AG04449 (cell line): ENCODE data around the gene GPR107.

ENCODE experiments used
- CTCF ChIA-PET: fragments of 350-600 bp; formaldehyde crosslinking; extraction: SDS; loops from one replicate; lab custom pipeline; 2021; ENCODE audit warnings: antibody characterized with exemption; lab: Yijun Ruan, JAX
- POLR2A ChIA-PET: fragments of 400-600, 350-600 bp; formaldehyde crosslinking; extraction: SDS; loops from one replicate; lab custom pipeline; 2020; ENCODE audit warnings: antibody characterized with exemption, inconsistent platforms; lab: Yijun Ruan, JAX
- DNase-seq: peaks from one replicate; pipeline ENCODE4 v3.0.0-alpha.2; 2010; ENCODE audit warnings: low read depth, low spot score
- H3K4me3 ChIP-seq: 2 replicates; pipeline ENCODE4 v1.5.1; 2011; ENCODE audit warnings: low read depth, mild to moderate bottlenecking, control low read depth, low read length
- CTCF ChIP-seq: IDR thresholded peaks from one replicate; pipeline ENCODE4 v1.5.1; 2011; ENCODE audit warnings: mild to moderate bottlenecking, moderate library complexity, low read length, control low read depth, inconsistent platforms; ENCODE audit not compliant: insufficient read depth; ENCODE audit errors: missing control alignments

The GPR107 gene

DNA sequence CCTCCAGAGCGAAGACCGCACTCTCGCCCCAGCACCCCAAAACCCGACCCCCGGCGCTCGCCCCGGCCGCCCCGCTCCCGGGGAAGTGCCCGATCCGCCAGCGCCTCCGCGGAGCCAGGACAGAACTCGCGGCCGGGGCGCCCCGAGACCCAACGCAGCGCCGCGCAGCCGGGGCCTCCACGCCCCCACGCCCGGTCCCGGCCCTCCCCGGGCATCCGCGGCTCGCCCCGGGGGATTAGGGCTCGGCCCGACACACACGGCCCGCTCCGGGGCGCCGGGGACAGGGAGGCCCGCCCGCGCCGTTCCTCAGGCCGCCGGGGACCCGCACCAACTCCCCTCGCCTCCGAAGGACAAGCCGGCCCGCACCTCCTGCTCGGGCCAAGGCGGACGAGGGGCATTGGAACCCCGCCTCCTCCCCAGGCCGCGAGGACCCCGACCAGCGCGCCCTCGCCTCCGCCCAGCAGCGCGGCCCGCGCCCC, 11.3 kb upstream of the GPR107 start:
- H3K4me3 ChIP-seq: peak overlapping the region; percentile 77
- no peak for TF ChIP-seq CTCF
- ChIA-PET POLR2A (interaction anchor here (0.5 to 2.0 kb wide), 5 partner anchors 8 to 157 kb away, joined by 3 to 9 read pairs (median 3); no protein-coding TSS in a partner anchor), CTCF (interaction anchor here (0.6 to 4.9 kb wide), 6 partner anchors 10 to 156 kb away, joined by 3 to 44 read pairs (median 3); partner anchors contain the start of gene GPR107)
- no peak for DNase-seq

DNA sequence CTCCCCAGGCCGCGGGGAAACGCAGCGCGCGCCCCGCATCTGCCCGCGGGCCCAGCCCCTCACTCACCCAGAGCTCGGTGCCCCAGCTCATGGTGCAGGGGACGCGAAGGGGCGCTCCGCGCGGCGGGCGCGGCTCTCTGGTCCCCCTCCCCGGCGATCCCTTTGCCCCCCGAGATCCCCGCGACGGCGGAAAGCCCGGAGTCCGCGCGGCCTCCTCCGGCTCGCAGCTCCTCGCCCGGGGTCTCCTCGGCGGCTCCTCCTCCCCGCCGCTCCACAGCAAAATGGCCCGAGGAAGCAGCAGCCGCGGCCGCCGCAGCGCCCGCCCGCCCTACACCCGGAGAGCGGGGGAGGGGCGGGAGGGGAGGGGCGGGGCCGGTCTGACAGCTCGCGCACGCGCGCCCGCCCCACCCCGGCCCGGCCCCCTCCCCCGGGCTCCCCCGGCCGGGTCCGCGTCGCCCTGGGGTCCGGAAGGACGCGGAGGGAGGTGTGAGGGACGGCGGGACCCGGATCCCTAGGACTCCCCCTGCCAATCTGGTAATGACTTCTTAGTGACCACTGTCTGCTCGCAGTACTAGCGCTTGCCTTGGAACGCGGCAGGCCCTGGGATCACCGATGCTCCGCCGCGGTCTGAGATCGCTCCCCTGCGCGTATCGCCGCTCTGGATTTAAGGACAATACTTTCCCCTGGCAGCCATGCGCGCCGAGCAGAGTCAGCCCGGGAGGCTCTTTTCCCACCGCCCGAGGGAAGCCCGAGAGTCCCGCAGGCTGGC, 10.6 kb upstream of the GPR107 start, which contains the start of gene FNBP1:
TSS of gene FNBP1 (minus strand) at position 305 of the 769 bp plus-strand sequence. CDS start at position 91, 214 bp downstream.
- no peak for TF ChIP-seq CTCF
- ChIA-PET CTCF (interaction anchor here (0.6 to 4.9 kb wide), 3 partner anchors 10 to 156 kb away, joined by 3 to 44 read pairs (median 4); partner anchors contain the start of gene GPR107), POLR2A (interaction anchor here (1.0 to 2.0 kb wide), 5 partner anchors 9 to 158 kb away, joined by 3 to 9 read pairs (median 3); no protein-coding TSS in a partner anchor)
- H3K4me3 ChIP-seq: peak within 1 kb of the TSS; percentile 77
- no peak for DNase-seq

DNA sequence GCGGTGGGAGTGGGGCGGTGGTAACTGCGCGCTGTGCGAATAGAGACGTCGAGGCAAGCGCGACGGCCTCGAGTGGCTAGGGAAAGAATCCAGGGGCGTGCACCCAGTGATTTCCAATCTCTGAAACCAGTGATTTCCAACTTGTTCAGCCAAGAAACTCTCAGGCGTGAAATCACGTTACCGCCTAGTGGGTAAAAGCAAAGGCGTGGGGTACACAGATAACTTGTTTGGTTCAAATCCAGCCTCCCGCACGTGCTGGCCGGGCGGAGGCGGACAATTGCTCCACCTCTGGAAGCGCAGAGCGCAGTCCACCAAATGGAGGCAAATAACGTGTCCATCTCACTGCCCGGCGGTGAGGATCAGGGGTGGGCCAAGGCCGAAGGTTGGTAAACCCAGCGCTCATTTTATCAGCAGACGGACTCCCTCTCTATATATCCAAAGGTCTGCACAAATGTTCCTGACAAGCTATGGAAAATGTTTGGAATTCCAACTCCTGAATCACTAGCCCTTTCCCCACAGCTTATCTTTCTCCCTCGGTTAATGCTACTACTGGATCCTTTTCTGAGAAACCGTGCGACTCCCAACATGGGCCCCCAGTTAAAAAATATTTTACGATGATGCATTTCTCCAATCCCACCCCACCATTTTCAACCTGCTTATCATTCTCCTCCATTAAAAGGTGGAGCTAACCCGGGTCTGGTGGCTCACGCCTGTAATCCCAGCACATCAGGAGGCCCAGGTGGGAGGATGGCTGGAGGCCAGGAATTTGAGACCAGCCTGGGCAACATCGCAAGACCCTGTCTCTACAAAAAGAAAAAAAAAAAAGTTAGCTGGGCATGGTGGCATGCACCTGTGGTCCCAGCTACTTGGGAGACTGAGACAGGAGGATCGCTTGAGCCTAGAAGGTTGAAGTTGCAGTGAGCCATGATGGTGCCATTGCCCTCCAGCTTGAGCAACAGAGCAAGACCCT, 9.8 kb upstream of the GPR107 start:
- ChIA-PET CTCF (interaction anchor here (1.4 to 2.0 kb wide), 2 partner anchors 27 to 156 kb away, joined by 4 read pairs; no protein-coding TSS in a partner anchor), POLR2A (interaction anchor here (0.7 to 1.2 kb wide), 3 partner anchors 9 to 133 kb away, joined by 3 to 4 read pairs (median 3); no protein-coding TSS in a partner anchor)
- TF ChIP-seq CTCF: no peak
- H3K4me3 ChIP-seq: peak overlapping the region; percentile 77
- DNase-seq: no peak

- no peak for TF ChIP-seq CTCF
- ChIA-PET CTCF (interaction anchor here (1.2 kb wide), 1 partner anchor 58 kb away, joined by 3 read pairs; no protein-coding TSS in a partner anchor), POLR2A (interaction anchor here (0.8 kb wide), 1 partner anchor 8 kb away, joined by 3 read pairs; the partner anchor contains the start of gene GPR107)
- no peak for DNase-seq
- H3K4me3 ChIP-seq: no peak overlapping the region
Measured at GRCh38 chr9:130045725-130046450, 7.8 kb upstream of the GPR107 start.

DNA sequence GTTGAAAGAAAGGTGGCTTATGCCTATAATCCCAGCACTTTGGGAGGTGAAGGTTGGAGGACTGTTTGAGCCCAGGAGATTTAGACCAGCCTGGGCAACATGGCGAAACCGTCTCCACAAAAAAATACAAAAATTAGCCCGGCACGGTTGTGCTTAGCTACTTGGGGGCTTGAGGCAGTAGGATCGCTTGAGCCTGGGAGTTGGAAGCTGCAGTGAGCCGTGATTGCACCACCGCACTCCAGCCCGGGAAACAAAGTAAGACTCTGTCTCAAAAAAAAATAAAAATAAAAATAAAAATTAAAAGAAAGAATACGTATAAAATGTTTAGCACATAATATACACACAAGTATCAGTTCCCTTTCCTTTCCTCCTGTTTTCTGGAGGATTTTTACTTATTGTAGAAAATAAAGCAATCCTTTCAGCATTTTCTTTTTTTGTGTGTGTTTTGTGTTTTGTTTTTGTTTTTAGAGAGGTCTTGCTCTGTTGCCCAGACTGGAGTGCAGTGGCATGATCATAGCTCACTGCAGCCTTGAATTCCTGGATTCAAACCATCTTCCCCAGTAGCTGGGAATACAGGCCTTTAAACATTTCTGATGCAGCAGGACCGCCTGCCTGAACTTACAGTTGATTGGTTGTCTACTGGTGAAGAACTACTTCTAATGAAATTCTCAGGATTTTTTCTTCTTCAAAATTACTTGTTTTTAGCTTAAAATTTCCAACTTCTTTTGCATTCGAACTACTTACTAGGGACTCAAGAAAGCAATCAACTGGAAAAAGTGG, 4.1 kb upstream of the GPR107 start:
- POLR2A ChIA-PET: no interaction called here
- no peak for TF ChIP-seq CTCF
- CTCF ChIA-PET: interaction anchor here (0.6 kb wide), 1 partner anchor 105 kb away, joined by 3 read pairs; no protein-coding TSS in a partner anchor
- H3K4me3 ChIP-seq: no peak overlapping the region
- DNase-seq: no peak
